Measurements from ENCODE around the gene RB1.

Gene RB1

DNA sequence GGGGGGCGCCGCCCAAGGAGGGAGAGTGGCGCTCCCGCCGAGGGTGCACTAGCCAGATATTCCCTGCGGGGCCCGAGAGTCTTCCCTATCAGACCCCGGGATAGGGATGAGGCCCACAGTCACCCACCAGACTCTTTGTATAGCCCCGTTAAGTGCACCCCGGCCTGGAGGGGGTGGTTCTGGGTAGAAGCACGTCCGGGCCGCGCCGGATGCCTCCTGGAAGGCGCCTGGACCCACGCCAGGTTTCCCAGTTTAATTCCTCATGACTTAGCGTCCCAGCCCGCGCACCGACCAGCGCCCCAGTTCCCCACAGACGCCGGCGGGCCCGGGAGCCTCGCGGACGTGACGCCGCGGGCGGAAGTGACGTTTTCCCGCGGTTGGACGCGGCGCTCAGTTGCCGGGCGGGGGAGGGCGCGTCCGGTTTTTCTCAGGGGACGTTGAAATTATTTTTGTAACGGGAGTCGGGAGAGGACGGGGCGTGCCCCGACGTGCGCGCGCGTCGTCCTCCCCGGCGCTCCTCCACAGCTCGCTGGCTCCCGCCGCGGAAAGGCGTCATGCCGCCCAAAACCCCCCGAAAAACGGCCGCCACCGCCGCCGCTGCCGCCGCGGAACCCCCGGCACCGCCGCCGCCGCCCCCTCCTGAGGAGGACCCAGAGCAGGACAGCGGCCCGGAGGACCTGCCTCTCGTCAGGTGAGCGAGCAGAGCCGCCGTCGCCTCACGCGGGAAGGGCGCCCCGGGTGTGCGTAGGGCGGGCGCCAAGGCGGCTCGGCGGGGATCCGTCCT lies at the start of gene RB1:
RB1 (plus strand) TSS at position 393 of the 784 bp plus-strand sequence; CDS start at position 555, 162 bp downstream.
- no peak for DNase-seq

DNA sequence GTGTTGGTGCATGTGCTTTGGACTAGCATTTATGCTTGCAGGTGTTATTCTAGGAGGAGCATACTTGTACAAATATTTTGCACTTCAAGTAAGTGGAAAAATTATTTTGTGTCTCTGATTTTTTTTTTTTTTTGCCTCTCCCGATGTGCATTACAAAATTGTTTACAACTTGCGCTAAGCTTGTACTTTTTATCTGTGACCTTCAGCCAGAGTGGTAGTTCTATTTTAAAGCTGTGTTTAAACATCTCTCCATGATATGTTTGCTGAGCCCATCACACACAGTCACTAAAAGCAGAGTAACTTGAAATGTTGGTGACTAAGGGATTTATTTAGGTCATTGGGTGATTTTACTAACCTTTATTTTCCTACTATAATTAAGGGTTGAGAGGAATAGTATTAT lies 49.7 kb upstream of the RB1 start:
- no peak for DNase-seq

DNA sequence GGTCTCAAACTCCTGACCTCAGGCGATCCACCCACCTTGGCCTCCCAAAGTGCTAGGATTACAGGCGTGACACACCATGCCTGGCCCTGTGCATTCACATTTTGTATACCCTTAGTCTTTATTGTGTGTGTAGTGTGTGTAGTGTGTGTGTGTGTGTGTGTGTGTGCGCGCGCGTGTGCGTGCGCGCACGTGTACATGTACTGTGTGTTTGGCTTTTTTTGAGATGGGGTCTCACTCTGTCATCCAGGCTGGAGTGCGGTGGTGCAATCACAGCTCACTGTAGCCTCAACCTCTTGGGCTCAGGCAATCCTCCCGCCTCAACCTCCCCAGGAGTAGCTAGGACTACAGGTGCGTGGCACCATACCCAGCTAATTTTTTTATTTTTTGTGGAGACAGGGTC lies 48.5 kb upstream of the RB1 start:
- no peak for DNase-seq

DNA sequence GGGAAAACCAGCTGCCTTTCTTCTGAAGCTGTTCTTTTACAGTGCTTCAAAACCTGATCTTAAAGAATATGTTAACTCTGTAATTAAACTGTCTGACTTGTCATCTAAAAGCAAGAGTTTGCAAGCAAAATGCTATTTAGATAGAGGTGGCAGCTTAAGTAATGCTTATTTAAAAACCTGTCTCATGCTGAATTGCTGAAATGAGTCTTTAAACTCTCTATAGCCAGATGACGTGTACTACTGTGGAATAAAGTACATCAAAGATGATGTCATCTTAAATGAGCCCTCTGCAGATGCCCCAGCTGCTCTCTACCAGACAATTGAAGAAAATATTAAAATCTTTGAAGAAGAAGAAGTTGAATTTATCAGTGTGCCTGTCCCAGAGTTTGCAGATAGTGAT lies 47.6 kb upstream of the RB1 start:
- no peak for DNase-seq

DNA sequence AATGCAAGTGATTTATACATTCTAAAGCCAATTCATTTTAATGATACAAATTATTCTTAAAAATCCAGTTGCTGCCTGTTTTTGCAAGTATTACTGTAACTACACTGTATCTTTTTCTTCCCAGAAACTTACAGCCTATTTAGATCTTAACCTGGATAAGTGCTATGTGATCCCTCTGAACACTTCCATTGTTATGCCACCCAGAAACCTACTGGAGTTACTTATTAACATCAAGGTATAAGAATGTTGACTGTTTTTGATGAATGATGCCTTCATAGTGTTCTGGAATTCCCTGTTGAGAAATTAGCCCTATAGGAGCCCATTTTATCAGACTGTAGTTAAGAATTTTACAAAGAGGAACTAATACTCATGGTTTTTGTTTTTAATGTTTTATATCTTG lies 45.5 kb upstream of the RB1 start:
- DNase-seq: no peak

DNA sequence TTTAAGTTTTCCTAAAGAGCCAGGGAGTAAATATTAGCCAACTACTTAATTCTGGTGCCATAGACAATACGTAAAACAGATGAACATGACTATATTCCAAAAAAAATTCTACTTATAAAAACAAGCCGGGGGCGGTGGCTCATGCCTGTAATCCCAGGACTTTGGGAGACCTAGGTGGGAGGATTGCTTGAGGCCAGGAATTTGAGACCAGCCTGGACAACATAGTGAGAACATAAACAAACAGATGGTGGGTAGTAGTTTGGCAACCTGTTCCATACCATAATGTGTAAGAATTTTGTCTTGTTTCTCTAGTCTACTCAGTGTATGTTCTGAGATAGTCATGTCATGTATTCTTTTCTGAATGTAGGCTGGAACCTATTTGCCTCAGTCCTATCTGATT lies 45.1 kb upstream of the RB1 start:
- DNase-seq: no peak

DNA sequence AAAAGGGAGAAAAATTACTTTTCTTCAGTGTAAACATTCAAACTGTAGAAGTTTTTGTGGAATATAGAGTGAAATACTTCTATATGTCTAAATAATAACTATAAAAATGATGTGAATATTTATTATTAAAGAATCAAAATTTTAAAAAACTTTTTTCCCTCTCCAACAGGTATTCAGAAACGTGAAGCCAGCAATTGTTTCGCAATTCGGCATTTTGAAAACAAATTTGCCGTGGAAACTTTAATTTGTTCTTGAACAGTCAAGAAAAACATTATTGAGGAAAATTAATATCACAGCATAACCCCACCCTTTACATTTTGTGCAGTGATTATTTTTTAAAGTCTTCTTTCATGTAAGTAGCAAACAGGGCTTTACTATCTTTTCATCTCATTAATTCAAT lies 42.6 kb upstream of the RB1 start:
- no peak for DNase-seq

DNA sequence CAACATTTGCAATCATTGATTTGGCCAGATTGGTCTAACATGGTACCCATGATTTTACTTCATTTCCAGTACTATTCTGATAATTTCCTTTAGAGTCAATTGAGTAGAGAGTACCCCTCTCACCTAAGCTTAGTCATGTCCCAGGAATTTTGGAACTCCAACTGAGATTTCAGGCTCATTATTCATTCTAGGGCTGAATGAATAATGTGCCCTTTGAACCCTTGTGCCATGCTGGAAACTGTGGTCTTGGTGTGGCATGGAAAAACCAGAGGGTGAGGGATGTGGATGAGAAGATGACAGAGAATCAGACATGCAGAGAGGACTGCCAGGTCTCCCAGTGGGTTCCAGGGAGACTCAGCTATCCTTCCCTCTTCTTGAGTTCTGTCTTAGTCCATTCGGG lies 40.4 kb upstream of the RB1 start:
- DNase-seq: no peak

DNA sequence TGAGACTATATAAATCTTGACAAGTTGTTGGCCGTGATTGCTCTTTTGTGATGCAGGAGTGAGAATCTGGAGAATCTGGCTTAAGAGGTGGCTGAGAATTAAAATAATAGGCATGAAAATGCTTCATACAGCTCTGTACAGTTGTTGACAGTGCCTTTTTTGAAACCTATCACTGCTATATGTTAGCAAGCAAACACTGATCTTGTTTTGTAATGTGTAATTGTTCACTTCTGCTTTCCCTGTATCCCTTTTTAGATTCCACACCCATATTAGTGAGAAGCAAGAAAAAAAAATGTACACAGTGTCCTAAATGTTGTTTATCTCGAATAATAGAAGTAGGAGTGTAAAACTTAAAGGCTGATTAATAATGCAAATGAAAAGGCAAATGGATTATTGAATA lies 39.5 kb upstream of the RB1 start:
- DNase-seq: no peak

DNA sequence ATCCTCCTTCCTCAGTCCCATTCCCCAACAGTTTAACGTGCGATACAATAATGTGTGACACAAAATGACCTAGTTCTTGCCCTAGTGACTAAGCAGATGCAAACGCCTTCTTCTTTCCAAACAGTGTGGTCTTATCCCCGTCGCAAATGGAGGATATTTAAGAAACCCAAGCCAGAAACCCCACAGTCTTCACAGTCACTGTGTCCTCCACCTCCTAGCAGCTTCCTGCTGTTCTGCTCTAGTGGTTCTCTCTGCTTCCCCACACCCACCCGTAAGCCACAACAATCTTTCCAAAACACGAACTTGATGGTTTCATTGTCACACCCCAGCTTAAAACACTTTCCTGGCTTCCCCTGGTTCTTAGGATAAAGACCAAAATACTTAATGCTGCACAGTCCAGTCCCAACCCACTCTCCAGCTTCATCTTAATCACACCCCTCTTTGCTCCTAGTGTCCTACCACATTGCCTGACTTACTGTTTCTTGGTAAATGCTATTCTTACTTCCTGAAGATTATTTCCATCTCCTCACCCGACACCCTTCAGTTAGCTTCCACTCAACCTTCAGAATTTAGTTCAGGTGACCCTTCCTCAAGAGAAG lies 38.2 kb upstream of the RB1 start:
- no peak for DNase-seq

DNA sequence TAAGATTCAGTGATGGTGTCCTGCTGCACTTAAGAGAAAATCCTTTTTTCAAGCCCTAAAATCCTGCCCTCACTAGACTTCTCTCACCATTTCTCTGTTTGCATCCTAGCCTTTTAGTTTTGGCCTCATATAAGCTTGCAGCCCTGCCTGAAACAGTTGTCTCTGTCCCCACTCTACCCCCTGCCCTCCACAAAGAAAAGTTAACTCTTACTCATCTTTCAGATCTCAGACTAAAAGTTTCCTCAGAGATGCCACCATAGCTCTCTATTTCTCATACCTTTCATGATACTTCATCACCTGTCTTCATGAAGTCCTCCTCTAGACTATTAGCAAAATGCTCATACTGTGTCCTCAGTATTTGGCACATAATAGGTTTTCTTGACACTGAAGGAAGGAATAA lies 37.4 kb upstream of the RB1 start:
- DNase-seq: no peak

DNA sequence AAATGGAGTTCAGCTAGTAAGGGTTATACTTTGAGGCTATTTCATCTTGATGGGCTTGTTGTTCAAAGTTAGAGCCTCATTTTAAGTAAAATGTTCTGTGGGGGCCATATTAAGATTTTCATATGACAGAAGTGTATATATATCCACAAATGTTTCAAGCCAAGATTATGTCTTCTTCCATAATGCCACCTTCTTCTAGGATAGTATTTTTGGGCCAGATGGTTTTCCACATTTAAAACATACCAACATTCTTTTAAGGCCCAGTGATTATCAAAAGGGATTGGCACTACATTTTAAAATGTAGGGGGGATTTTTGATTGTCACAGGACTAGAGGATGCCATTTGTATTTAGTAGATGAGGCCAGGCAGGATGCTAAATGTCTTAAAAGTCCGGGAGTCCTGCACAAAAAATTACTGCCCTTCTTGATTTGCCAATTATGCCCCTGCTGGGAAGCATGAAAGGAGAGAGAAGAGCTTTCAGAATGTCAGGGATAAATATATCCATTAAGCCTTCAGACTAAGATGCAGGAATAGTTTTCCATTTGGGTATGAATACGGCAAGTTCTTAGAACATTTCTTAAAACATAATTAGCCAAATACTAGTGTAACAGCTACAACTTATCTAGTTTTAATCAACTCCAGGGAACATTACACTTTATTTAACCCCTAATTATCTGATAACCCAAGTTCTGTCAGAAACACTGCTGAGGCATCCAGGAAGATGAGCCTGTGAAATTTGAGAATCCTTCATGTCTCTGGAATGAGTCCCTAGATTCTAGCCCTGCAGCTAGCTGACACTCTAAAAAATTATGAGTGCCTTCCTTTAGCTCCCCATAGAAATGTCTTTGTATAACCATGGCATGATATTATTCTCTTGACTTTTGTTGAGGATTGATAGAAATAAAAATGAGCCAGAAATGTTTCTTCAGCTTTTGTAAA lies 36.6 kb upstream of the RB1 start:
- no peak for DNase-seq

DNA sequence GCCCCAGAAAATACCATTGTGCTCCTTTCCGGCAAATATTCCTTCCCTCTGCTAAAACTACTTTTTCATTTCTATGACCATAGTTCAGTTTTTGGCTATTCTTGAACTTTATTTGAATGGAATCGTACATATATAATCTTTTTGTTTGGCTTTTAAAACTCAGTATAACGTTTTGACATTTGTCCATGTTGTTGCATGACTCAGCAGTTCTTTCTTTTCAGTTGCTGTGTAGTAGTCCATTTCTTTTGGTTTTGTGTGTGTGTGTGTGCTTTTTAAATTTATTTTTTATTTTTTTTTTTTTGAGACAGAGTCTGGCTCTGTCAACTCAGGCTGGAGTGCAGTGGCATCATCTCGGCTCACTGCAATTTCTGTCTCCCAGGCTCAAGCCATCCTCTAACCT lies 35.5 kb upstream of the RB1 start:
- DNase-seq: no peak

DNA sequence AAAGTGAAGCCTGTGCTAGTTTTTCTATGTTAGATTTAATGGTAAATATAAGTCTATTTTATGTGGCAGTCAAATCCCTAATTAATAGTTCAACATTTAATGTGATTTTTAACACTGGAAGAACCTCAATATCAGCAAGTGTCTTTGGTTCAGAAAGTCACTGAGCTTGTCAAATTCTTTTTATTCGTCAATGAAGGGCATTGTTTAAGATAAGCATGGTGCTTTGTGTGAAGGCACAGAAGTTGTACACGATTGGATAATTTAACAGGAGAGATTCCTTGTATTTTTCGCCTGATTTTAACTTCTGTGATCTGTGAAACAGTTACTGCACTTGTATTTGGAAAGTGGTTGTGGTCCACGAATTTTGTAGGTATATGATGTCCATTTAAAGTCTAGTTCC lies 30.2 kb upstream of the RB1 start:
- DNase-seq: no peak

DNA sequence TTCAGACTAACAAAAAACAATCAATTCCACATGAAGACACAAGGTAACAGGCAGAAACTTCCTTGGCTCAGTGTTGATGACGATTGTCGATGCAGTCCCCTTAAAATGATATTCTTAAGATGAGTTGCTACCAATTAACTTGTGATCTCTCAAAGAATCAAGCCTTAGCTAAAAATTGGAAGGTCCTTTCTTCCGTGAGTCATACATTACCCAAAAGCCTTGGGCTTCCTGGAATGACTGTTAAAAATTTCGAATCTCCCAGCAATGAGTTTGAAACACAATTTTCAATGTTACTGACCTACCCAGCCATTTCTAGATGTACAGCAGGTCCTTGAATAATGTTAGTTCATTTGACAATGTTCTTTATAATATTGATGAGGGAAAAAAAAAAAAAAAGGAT lies 28.0 kb upstream of the RB1 start:
- no peak for DNase-seq

DNA sequence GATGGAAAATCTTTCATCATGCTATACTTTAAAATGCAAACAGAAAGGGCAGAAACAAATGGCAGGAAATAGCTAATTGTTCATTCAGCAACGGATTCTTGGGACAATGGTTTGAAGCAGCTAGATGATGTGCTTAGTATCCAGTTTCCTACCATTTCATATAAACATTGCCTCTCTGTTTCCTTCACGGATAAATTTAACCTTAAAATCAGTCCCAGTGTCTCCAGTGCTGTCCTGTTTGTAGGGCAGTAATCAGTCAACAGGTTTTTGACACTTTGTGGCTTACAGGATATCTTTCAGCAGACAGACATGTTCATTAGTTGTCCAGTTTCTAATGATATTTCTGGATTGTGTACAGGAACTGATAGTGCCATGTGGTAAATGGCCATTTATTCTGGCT lies 24.7 kb upstream of the RB1 start:
- no peak for DNase-seq

DNA sequence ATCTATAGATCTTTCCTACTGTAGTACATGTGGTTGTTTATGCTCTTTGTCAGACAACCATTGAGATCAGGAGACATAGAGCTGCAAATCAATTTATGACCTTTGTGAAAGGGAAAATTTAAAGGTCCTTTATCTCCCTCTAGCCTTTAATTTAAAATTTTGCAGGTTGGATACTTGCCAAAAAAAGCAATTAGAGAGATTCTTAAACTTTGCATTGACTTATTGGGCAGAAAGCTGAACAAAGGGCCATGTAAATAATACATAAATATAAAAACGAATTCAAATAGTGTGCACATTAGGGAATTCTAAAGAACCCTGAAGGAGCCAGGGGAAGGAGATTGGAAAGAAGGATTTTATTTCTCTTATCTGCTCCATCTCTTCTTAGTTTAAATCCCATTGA lies 22.0 kb upstream of the RB1 start:
- no peak for DNase-seq

DNA sequence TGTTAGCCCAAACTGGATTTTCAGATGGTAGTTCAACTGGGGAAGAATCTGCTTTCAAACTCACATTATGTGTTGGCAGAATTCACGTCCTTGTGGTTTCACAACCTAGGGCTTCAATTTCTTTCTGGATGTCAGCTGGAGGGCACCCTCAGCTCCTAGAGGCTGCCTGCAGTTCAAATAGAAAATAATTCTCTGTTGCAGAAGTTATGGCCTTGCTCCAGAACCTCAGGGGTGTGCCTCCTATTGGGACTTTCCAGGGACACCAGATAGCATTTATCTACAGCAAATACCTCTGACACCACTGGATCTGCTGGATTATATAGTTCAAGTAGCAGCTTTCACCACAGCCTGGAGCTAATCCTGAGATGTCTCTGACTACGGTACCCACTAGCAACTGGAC lies 11.8 kb upstream of the RB1 start:
- DNase-seq: no peak

DNA sequence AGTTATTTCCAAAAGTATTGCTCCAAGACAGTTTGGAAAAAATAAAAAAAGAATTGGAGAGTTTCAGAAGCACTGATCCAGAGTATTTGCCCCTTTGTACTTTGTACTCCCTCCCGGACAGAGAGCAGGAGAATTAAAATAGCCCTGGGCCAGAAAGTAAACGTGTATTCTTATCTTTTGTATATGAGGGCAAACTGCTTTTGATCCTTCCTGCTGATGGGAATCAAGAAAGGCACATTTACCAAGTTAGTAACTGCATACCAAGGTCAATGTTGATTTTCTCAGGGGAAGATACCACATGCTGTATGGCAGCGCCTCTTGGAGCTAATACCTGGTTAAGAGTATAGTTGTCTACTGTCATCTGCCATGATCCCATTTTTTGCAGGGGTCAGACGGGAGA lies 10.9 kb upstream of the RB1 start:
- no peak for DNase-seq

DNA sequence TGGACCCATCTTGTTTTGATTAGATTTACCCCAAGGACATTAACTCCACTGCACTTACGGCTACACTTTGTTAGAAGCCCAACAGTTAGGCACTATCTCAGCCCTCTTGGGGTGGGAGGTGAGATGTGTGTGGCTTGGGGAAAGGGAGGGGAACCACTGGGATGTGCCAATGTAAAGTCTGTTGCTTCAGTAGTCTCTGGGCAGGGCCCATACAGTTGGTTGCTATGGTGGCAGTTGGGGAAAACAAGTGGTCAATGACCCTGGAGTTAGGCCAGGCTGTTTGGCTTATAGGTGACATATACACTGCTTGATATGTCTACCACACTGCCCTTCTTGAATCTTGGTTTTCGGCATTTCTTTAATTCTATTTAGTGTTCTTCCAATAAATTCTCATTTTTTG lies 8.9 kb upstream of the RB1 start:
- DNase-seq: no peak

DNA sequence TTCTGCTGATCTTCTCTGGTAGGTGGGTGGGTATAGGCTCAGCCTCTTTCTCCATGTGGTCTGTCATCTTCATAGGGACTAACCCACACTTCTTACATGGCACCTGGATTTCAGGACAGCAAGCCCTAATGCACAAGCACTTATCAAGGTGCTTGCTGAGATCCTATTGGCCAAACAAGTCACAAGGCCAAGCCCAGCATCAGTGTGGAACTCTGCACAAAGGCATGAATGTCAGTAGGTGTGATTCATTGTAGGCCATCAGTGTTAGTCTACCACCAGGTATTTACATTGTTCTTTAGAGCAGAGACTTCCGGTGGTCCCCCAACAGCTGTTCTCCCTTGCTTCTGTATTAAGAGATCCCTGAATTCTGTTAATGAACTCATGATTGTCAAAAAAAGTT lies 8.3 kb upstream of the RB1 start:
- DNase-seq: no peak

DNA sequence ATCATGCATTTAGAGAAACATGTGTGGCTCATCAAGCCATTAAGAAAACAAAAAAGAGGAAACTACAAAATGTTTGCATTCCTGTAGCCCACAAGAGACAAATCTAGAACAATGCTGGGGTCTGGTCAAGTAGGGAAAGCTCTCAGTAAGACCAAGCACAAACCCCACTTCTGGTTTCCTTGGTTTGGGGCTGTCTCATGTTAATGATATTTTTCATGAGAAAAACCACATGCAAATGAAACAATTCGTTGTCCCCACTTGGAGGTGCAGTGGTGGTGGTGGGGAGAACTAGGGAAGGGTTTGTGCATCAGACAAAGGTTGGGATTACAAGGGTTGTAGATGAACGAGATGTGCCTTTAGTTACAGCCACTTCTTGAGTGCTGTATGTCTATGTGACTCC lies 7.0 kb upstream of the RB1 start:
- DNase-seq: no peak

DNA sequence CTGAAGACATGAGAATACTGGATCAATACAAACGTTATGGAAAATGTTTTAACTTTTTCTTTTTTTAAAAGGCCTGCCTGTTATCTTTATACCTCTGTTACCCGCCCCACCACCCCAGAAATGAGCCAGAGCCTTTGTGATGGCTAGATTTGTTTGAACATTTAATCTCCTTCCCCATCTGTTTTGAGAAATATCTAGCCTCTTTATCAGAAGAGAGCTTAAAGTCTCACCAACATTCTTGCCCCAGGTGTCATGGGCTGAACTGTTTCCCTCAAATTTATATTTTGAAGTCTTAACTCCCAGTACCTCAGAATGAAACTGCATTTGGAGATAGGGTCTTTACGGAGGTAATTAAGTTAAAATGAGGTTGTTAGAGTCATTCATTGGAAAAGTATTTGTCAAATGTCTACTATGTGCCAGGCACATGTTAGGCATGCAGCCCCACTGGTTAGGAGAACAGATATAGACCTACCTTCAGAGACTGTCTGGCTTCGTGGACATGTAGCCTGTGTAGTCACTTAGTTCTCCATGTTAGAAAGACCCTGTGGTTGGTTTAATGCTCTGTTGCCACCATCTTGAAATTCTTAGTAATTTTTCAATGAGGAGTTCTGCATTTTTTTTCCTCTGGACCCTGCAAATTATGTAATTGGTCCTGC lies 6.3 kb upstream of the RB1 start:
- DNase-seq: no peak
